GOT3 (cell line): ENCODE measurements around the gene RPL10A.

Source experiments
- DNase-seq: peaks from one replicate; lab custom pipeline; 2025; ENCODE audit warnings: mixed read lengths; lab: John Stamatoyannopoulos, UW

RPL10A gene

GRCh38 chr6:35492974-35493284, 24.7 kb downstream of the RPL10A start:
- no peak for DNase-seq

- no peak for DNase-seq
Measured at GRCh38 chr6:35493307-35493983, 25.2 kb downstream of the RPL10A start.

- no peak for DNase-seq
Measured at GRCh38 chr6:35494161-35494563, 26.0 kb downstream of the RPL10A start.

- no peak for DNase-seq
Measured at GRCh38 chr6:35495258-35496035, 27.2 kb downstream of the RPL10A start.

GRCh38 chr6:35496036-35496840, 28.0 kb downstream of the RPL10A start:
- no peak for DNase-seq

GRCh38 chr6:35496841-35497570, 28.8 kb downstream of the RPL10A start, which contains the start of gene TEAD3:
Gene TEAD3, minus strand, starts transcription at chr6:35497079.
- DNase-seq, result peak; percentile 37

- DNase-seq, result no peak
Measured at GRCh38 chr6:35497571-35498421, 29.6 kb downstream of the RPL10A start.

- no peak for DNase-seq
Measured at GRCh38 chr6:35498422-35499067, 30.3 kb downstream of the RPL10A start.

GRCh38 chr6:35499372-35499771, 31.2 kb downstream of the RPL10A start:
- DNase-seq, result no peak

- no peak for DNase-seq
Measured at GRCh38 chr6:35500782-35501181, 32.6 kb downstream of the RPL10A start.

GRCh38 chr6:35501784-35502183, 33.6 kb downstream of the RPL10A start:
- no peak for DNase-seq

GRCh38 chr6:35503534-35503933, 35.3 kb downstream of the RPL10A start:
- DNase-seq, result no peak

- no peak for DNase-seq
Measured at GRCh38 chr6:35505999-35506412, 37.8 kb downstream of the RPL10A start.

GRCh38 chr6:35506536-35506935, 38.3 kb downstream of the RPL10A start:
- no peak for DNase-seq

GRCh38 chr6:35507221-35507620, 39.0 kb downstream of the RPL10A start:
- DNase-seq, result no peak

GRCh38 chr6:35508027-35508426, 39.8 kb downstream of the RPL10A start:
- no peak for DNase-seq

GRCh38 chr6:35508542-35508941, 40.3 kb downstream of the RPL10A start:
- no peak for DNase-seq

GRCh38 chr6:35510916-35511561, 42.8 kb downstream of the RPL10A start:
- no peak for DNase-seq

GRCh38 chr6:35511562-35511941, 43.4 kb downstream of the RPL10A start:
- DNase-seq, result no peak

- DNase-seq, result no peak
Measured at GRCh38 chr6:35512006-35512405, 43.8 kb downstream of the RPL10A start.
